Progenitor cell of endocrine pancreas (in vitro differentiated cells): Measurements from ENCODE around the gene NBEA. TPM values are rescaled to one million over a fixed set of nuclear protein-coding genes. Genes with fewer than 3 reads are reported as not detected.
"Not testable (repeated sequence)": the region's sequence is repeated elsewhere in the genome, so short reads cannot be mapped to it uniquely, and the experiment has no call there.

Source experiments
- DNase-seq: peaks from one replicate; pipeline ENCODE4 v3.0.0; 2021; ENCODE audit warnings: low spot score; ENCODE audit not compliant: unreplicated experiment
- H3K27ac Mint-ChIP-seq: 2 replicates; pipeline ENCODE4 v1.8.0; 2021; ENCODE audit warnings: mild to moderate bottlenecking, moderate library complexity, mixed read lengths
- H3K27me3 Mint-ChIP-seq: 2 replicates; pipeline ENCODE4 v1.8.0; 2021; ENCODE audit warnings: mixed read lengths
- H3K36me3 Mint-ChIP-seq: 2 replicates; pipeline ENCODE4 v1.8.0; 2022; ENCODE audit warnings: mixed read lengths; ENCODE audit not compliant: insufficient read depth
- H3K4me1 Mint-ChIP-seq: 2 replicates; pipeline ENCODE4 v1.8.0; 2021; ENCODE audit warnings: low read depth, mixed read lengths
- H3K4me3 Mint-ChIP-seq: 2 replicates; pipeline ENCODE4 v1.8.0; 2021; ENCODE audit warnings: low read depth, mild to moderate bottlenecking, moderate library complexity, mixed read lengths
- H3K9me3 Mint-ChIP-seq: 2 replicates; pipeline ENCODE4 v1.8.0; 2021; ENCODE audit warnings: low read depth, mixed read lengths
- total RNA-seq: library from RNA; stranded (reverse); gene quantifications from 2 replicates; pipeline ENCODE4 v1.2.1, GENCODE V29; 2021
- TF ChIP-seq, protein P1 (sequence below): fragments of 200-600 bp; sonication (generic); IDR thresholded peaks from one replicate; pipeline ENCODE4 v1.5.0; 2021; ENCODE audit warnings: antibody characterized with exemption, mild to moderate bottlenecking; ENCODE audit not compliant: unreplicated experiment

The NBEA gene
- total RNA-seq, 1 donor from 2014 or later: 21.7 TPM

DNA sequence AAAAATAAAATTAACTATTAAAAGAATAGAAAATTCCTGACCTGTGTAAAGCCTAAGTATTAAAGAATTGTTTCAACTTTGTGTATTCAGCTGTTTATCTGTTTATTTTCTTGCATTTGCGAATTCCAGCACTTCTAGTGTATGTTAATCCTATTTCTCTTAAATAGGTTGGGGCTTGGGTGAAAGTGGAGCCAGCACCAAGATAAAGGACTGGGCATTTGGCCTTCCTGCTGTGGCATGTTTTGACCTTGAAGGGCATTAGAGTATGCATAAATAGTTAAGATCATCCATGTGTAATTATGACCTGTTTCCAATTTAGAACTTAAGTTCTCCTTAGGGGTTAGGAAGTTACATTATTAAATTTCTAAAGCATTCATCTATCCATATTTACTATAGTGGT is 151.3 kb downstream of the NBEA start:
- Mint-ChIP-seq H3K27ac (no peak overlapping the region), H3K4me3 (no peak overlapping the region), H3K4me1 (no peaks in the 10 kb centered on the region), H3K36me3 (peaks cover 2% of the 10 kb centered on the region), H3K9me3 (peaks cover 2% of the 10 kb centered on the region), H3K27me3 (no peaks in the 10 kb centered on the region)
- TF ChIP-seq, protein P1, sequence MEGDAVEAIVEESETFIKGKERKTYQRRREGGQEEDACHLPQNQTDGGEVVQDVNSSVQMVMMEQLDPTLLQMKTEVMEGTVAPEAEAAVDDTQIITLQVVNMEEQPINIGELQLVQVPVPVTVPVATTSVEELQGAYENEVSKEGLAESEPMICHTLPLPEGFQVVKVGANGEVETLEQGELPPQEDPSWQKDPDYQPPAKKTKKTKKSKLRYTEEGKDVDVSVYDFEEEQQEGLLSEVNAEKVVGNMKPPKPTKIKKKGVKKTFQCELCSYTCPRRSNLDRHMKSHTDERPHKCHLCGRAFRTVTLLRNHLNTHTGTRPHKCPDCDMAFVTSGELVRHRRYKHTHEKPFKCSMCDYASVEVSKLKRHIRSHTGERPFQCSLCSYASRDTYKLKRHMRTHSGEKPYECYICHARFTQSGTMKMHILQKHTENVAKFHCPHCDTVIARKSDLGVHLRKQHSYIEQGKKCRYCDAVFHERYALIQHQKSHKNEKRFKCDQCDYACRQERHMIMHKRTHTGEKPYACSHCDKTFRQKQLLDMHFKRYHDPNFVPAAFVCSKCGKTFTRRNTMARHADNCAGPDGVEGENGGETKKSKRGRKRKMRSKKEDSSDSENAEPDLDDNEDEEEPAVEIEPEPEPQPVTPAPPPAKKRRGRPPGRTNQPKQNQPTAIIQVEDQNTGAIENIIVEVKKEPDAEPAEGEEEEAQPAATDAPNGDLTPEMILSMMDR: no peak
- no peak for DNase-seq

DNA sequence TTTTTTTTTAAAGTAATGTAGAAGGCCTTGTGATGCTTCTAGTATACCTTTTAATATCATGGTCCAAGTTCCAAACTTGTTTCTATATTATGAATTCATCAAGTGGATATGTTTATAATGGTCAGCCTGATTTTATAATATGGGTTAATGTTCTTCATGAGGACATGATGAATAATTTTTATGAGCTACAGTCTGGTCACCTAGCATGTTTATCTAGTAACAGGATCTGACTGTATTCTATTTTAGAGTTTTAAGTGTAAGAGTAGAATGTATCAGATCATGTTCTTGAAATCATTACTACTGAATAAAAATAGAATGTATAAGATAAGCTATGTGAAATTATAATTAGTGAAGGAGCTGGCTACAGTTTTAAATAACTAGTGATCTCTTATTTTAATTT is 164.7 kb downstream of the NBEA start:
- H3K27ac Mint-ChIP-seq, H3K36me3 Mint-ChIP-seq, DNase-seq, H3K27me3 Mint-ChIP-seq, H3K9me3 Mint-ChIP-seq, H3K4me3 Mint-ChIP-seq, H3K4me1 Mint-ChIP-seq: not testable (repeated sequence)

DNA sequence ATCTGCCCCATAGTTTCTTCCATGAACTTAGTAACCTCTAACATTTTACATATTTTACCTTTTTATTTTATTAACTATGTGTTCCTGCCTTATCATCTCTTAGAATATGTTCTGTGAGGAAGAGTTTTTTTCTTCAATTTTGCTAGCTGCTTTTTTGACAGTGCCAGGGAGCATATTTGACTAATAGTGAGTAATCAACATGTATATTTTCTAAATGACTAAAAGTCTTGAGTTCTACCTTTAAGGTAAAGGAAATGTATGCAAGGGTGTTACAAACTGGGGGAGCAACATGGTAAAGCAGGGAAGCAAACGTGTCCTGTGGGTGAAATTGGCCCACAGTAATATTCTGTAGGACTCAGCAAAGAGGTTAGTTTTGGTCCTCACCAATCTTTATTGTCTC is 165.5 kb downstream of the NBEA start:
- H3K9me3 Mint-ChIP-seq: no peaks in the 10 kb centered on the region
- TF ChIP-seq, protein P1: no peak
- H3K27me3 Mint-ChIP-seq: no peaks in the 10 kb centered on the region
- H3K36me3 Mint-ChIP-seq: no peaks in the 10 kb centered on the region
- H3K27ac Mint-ChIP-seq: no peak overlapping the region
- no peak for DNase-seq
- H3K4me1 Mint-ChIP-seq: no peaks in the 10 kb centered on the region
- no peak overlapping the region for H3K4me3 Mint-ChIP-seq

DNA sequence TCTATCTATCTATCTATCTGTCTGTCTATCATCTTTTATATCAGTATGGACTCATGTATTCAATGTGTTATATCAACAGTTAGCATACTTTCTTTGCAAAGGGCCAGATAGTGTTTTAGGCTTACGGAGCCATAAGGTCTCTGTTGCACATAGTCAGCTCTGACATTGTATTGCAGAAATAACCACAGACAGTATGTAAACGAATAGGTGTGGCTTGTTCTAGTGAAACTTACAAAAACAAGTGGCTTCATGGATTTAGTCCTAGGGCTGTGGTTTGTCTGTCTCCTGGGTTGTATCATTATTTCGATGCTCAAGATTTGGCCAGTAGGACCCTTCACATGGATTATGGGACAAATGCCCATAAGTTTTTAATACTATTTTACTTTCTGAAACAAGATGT is 171.5 kb downstream of the NBEA start:
- not testable (repeated sequence) for H3K36me3 Mint-ChIP-seq, H3K9me3 Mint-ChIP-seq, H3K27ac Mint-ChIP-seq, H3K27me3 Mint-ChIP-seq, H3K4me3 Mint-ChIP-seq, DNase-seq, H3K4me1 Mint-ChIP-seq

DNA sequence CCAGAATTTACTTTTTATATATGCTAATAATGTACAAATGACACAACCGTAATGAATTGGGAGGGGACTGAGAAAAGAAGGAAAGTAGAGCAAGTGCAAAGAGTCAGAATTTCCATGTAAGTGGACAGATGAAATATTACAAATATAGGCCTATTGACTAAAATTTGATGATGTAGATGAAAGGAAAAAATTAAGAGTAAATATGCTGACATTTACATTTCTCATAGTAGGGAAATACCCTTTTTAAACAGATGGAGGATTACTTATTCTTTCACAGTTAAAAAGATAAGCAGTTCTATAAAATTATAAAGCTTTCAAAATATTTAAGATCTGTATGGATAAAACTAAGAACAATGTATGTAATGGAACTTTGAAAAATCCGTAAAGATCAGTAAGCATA is 185.4 kb downstream of the NBEA start:
- Mint-ChIP-seq H3K27me3 (no peaks in the 10 kb centered on the region), H3K4me1 (no peaks in the 10 kb centered on the region), H3K9me3 (no peaks in the 10 kb centered on the region), H3K4me3 (no peak overlapping the region), H3K27ac (no peak overlapping the region), H3K36me3 (peaks cover 1% of the 10 kb centered on the region)
- TF ChIP-seq, protein P1: no peak
- no peak for DNase-seq

DNA sequence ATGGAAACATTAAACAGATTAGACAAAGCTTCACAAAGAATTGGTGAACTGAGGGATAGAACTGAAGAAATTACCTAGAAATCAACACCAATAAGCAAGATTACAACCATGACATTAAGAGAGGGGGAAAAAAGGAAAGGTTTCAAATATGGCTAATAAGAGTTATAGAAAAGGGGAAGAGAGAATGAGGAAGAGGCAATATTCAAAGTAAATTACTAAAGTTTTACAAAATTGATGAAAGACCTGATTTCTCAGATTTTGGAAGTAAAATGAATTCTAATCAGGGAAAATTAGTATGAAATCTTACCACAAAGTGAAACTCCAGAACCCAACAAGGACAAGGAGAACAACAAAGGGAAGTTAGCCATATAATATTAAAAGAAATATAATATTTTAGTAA is 187.4 kb downstream of the NBEA start:
- Mint-ChIP-seq H3K9me3 (no peaks in the 10 kb centered on the region), H3K4me3 (no peak overlapping the region), H3K4me1 (no peaks in the 10 kb centered on the region), H3K27ac (no peak overlapping the region), H3K36me3 (peaks cover 1% of the 10 kb centered on the region), H3K27me3 (no peaks in the 10 kb centered on the region)
- no peak for DNase-seq
- TF ChIP-seq, protein P1: no peak
